ENCODE data around the gene MED12L.

MED12L gene

DNA sequence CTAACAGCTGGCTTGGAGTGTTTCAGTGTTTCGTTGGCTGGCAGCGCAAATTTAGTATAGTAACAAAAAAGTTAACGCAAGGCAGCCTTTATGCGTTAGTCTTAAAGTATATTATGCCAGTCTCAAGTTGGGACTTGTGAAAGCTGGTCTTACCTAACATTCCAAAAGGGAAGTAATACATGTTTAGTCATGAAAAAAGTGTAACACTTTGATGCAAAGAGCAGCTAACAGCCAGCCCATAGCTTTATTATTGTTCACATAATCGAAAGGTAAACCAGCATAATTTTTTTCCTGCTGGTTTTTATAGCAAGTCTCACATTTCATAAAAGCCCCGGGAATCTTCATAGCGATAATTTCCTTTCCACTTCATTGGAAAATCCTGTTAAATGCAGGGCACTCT lies 233.5 kb downstream of the MED12L start:
- ATAC-seq: no peak
- no peak for DNase-seq

DNA sequence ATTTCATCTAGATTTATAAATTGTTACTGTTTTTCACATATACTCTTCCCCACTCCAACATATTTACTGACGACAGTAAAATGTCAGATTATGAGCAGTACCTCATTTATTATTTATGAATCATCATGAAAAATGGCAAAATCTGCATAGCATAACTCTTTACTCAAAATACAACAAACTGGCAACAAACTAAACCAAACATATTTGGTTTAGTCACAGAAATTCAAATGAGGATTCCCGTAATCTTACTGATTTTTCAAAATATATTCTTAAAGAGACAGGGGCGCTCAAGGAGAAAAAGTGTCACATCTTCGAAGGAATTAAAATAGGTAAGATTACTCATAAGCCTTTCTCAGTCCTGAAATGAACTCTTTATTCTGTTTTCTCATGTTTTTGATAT lies 234.2 kb downstream of the MED12L start:
- ATAC-seq: no peak
- DNase-seq: no peak

DNA sequence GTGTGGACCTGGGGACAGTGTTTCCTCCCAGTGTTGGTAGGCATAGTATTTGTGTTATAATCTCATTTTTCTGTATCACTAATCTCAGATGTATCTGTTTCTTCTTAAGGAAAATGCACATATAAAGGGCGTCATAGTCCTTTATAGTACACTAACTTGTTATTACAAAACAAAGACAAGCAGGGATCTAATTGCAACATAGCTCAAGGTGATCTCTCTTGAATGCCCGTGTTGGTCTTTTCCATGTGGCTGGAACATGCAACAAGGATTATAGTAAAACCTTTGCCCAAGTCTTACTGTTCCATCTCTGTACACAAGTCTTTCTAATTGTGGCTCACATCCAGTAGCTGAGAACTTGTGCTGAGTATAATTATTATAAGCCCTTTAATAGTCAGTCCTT lies 234.7 kb downstream of the MED12L start:
- ATAC-seq: no peak
- no peak for DNase-seq

DNA sequence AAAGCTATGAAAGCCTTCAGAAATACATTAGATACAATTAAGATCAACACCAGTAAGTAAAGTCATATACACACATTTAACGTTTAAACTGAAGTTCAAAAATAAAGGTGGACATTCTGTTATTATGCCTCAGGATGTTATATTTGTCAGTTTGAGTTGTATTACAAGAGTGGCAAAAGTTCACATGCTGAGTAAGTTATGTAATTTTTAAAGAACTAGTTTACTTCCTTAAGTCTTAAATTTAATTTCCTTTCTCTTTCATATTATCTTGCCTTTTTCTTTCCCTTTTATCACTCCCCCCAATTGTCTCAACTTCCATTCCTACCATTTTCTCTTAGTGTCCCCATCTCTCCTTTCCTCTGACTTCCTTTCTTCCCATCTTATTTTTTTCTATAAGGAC lies 236.1 kb downstream of the MED12L start:
- ATAC-seq (no peak), DNase-seq (no peak)

DNA sequence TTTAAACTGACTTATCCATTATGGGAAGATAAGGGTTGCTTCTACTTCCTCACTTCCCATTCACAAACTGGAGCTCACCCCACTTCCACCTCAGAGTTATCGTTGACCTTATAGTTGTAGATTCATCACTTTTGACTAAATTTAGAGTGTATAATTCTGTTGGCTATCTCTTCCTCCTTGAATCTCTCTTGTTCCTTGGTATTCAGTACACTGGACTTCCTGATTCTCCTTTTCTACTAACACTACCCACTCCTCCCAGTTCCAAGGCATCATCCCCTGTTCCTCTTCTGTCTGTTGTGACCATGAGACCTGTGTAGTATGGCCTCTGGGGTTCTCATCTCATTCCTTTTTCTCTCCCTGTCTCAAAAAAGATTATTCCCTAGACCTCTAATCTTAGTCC lies 237.0 kb downstream of the MED12L start:
- DNase-seq: no peak
- ATAC-seq: no peak

DNA sequence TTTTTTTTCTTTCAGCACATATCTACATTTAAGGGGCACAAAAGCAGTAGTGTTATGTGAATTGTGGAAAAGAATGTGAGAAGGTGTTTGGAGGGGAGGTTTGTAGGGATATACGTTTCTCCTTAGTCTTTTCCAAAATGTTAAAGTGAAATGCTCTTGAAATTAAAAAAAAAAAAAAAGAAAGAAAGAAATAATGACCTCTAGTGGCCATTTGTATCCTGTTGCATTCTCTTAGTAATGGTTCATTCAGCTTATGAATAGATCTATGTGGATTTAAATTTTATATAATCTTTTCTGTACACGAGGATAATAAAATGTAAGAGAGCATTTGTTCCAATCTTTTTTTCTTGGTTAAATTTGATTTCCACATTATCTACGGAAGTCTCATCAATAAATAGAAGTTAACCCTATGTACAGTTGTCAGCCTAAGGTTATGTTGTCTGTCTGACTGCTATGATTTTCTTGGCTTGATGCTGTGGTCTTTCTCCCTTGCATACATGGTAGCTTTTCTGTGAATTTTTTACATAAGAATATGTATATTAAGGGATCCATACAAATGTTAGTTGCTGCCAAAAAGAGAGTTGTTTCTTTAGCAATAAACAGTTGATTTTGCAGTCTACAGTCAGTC lies 242.2 kb downstream of the MED12L start:
- ATAC-seq: no peak
- no peak for DNase-seq

DNA sequence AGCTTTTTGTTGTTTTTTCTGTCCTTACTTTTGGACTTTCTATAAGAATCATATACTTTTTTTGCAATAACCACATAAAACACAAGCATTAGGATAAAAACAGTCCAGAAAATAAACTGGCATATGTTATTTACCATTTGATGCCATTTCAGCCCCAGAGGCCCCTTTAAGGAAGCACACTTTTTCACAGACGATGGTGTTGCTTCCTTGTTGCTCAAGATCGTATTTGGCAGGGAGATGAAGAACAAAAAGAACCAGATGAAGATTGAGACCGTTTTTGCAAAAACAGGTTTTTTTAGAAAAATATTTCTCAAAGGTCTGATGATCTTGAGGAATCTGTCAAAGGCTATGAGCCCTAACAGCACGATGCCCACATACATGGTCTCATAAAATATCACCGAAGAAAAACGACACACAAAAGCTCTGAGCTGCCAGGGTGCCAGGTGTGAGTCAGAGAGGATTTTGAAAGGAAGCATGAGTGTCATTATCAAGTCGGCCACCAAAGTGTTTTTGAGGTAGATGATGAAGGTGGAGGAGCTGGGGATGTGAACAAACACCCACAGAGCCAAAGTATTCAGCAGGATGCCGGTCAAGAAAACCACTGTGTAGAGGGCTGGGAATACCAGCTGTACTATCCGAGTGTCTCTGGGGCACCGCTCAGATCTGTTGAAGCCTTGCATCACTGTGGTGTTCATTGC lies 243.0 kb downstream of the MED12L start:
- ATAC-seq: peak; percentile 81

DNA sequence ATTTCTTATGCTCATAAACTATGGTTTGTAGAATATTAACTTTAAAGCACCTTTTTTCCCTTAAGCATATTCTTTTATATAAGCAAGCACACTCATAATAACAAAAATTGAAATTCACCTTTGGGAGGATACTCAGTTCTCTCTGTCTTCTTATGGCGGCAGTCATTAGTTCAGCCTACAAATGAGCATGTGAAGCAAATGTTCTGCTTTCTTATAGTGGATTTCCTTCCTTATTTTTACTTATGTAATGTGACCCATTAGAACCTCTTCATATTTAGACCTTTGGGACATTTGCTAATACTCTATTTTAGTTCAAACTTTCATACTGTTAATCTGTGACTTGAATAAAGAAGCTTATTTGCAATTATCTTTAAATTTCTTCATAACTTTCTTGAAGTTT lies 243.9 kb downstream of the MED12L start, which contains the start of gene P2RY13:
TSS of gene P2RY13 (minus strand) at position 187 of the 400 bp plus-strand sequence. CDS start at position 166, 21 bp downstream.
- DNase-seq (no peak), ATAC-seq (no peak)

More for the DNA sequence above, 243.0 kb downstream of the MED12L start:
- peak; percentile 16 for DNase-seq

DNA sequence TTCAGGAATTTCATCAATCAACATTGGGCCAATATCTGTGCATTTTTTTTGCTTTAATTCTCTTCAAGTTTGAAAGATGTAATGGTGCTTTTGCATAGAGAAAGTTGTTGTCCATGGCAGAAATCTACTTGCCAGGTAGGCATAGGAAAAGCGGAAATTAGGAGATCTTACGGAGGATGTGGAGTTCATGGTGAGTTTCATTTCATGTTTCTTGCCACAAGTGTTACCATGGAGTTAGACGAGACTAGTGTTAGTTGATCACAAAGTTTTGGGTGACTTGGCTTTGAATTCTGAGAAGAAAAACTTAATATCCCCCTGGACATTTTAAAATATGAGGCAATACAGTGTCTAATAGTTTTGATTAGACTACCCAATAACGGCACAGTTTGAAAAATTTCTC lies 244.9 kb downstream of the MED12L start:
- DNase-seq: no peak
- no peak for ATAC-seq

DNA sequence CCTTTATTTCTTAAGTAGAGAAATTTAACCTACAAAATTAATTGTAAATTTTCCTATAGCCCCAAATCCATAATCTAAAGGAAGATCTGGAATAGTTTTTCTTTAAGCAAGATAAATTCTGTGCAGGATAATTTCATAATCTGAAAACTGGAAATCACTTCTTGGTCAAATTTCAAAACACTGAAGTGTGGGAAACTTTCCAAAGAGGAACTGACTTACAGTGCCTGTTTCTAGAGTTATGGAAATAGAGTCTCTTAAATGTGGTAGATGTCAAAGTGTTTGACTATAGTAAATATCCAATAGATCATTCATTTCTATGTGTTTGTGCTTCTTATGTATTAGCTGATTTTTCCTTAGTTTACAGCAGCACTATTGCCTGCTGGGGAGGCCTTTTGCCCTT lies 245.4 kb downstream of the MED12L start:
- DNase-seq (no peak), ATAC-seq (no peak)

DNA sequence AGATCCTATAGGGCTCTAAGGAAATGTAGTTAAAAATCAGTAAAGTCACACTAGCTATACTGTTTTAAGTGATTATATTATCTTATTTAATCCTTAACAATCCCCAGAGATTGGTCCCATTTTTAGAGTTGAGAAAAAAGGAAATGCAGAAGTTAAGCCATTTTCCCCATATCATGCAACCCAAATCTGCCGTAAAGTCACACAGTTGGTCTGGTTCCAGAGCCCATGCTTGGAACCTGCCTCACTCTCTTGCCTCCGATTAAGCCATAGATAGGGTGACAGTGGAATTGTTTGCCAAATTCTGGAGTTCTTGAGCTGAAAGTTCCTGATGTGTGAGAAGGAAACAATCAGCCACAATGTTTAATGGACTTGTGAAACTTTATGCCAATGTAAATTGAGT lies 246.2 kb downstream of the MED12L start:
- DNase-seq (no peak), ATAC-seq (no peak)

DNA sequence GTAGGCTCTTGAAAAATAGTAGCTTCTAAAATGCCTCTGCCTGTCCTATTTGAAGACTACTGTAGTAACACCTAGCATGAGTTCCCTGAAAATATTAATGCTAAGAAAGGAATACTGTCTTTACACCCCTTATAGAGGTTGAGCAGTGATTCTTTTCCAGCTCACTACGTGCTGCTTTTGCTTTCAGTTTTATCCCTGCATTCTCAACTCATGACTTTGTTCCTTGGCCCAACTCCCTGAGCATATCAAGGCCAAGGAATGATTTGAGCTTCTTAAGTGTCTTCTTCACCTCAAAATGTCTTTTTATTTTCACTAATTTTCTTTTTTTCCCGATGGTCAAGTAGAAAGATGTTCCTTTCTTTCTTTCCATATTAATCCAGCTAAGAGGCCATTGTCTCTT lies 260.4 kb downstream of the MED12L start:
- DNase-seq: no peak

DNA sequence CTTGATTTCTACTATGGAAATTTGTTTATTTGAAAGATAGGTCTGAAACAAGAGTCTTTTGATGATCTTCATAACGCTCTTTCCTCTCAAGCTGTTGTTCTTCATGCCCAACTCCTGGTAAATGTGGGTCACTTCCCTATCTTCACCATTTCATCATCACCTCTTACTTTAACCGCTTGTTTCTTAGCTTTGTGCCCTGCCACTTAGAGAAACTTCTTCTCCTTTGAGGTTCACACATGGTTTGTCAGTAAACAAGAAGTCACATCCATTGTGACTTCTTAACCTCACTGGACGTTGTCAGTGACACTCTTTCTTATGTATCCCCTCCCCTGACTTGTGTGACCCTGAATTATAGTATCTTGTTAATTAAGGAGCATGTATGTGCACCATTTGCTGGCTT lies 260.8 kb downstream of the MED12L start:
- DNase-seq (no peak), ATAC-seq (no peak)

More for the DNA sequence above, 260.4 kb downstream of the MED12L start:
- no peak for ATAC-seq

DNA sequence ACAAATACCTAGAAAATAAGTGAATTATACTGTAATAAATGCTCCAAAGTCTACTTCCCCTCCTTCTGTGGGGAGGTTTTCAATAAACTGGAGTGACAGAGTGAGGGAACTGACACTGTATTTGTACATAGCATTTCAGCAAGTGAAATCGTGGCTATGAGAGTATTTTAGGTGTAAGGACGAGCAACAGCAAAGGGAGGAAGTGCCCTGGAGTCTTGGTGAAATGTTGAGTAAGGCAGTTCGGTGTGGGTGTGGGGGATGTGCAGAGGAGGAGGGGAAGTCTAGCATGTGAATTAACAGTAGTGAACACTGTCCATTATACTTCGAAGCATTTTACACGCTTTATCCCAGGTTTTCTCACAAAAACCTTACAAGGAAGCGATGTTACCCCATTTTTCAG lies 262.0 kb downstream of the MED12L start:
- no peak for ATAC-seq
- no peak for DNase-seq

DNA sequence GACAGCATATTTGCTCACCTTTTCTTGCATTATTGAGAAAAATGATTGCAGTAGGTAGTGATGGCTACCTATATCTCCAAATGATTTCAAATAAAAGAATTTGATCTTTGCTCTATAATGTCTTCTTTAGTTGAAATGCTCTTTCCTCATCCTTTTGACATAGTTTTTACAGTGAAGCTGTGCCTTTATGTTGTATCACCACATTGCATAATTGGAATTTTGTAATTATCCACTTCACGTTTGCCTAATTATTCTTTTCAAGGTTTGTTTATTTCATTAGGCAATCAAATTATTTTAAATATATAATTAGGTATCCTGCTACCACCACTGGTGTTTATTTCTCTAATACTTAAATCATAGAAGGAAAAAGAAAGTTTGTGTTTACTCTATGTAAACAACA lies 265.2 kb downstream of the MED12L start:
- ATAC-seq (no peak), DNase-seq (no peak)

DNA sequence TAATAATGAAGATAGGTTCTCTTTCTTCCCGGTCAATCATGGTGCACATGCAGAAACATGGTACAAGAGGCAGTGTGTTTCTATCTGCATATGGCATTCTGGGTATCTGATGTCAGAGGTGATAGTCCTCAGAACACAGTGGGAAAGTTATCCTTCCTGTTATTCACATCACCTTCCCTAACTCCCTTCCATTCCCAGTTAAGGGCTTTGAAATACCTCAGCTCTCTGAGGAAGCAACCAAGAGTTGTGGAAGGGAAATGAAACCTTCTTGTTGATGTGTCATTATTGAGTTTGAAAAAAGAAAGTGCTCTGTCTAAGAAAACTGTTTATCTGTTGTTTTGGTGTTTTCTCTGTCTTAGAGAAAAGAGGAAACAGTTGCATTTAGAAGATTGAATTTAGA lies 265.8 kb downstream of the MED12L start:
- DNase-seq (no peak), ATAC-seq (no peak)

DNA sequence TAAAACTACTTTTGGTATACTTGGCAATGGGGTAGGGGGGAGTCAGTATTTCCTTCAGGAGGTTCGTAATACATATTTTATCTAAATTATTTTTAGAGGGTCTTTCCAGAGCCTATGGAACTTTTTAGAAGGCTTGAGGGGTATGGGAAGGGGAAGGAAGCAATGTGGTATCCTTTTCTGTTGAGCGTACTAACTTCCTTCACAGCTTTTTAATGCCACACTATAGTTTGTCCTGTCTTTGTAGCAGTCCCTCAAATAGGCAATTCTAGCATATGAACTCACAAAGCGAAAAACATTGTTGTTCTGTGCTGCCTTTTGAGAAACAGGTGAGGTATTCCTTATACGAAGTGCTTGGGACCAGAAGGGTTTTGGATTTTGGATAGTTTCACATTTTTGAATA lies 266.2 kb downstream of the MED12L start:
- DNase-seq: no peak
- no peak for ATAC-seq

DNA sequence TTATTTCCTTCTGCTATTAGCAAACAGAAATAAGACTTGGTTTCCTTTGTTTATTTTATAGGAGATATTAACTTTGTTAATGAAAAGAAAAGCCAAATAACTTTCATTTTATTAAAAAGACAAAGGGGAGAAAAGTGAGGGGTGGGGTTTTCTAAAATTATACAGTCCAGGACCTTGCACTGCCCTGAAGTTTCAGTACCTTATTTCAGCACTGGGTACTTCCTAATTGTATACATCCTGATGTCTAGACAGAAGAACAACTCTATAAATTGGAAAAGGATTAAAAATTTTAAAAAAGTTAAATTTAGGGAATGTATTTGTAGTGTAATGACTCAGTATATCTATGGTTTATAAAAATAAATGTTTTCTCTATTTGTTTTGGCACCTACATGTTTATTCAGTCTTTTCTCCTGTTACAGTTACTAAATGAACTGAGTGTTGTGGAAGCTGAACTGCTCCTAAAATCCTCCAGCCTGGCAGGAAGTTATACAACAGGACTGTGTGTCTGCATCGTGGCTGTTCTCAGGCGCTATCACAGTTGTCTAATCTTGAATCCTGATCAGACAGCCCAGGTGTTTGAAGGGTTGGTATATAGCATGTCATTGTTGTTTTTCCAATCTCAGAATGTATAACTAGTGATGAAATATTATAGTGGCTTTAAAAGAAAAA lies 271.5 kb downstream of the MED12L start:
- no peak for DNase-seq
- ATAC-seq: no peak

DNA sequence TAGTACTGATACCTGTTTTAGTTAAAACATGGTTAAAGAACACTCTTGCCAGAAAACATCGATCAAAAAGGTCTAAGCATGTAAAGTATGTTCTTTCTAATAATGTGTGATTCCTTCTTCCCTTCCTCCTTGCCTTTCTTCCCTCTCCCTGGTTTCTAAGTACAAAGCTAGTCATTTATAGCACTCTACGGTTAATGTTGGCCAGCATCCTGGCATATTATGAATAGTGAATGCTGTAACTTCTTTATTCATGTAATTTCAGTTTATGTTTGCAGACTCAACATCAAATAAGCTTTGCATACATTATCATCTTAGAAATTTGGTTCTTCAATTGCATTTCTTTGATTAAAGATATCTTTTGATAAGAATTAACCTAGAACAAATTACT lies 272.0 kb downstream of the MED12L start:
- no peak for DNase-seq
- ATAC-seq: no peak

DNA sequence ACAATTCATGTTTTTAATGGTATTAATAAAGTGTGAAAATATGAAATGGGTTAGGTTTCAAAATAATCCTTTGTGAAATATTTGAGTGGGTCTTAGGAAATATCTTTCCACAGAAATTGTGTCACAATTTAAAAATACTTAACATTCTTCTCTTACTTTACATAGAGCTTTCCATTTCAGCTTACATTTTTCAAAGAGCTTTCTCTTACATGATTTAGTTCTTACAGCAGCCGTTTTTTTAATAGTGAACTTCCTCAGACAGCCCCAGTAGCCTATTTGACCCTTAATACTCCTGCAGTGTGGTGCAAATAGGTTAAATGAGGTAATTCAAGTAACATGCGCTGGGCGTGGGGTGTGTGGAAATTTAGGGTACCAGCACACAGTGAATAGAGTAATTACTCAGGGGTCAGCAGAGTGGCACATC lies 277.3 kb downstream of the MED12L start:
- DNase-seq (no peak), ATAC-seq (no peak)

DNA sequence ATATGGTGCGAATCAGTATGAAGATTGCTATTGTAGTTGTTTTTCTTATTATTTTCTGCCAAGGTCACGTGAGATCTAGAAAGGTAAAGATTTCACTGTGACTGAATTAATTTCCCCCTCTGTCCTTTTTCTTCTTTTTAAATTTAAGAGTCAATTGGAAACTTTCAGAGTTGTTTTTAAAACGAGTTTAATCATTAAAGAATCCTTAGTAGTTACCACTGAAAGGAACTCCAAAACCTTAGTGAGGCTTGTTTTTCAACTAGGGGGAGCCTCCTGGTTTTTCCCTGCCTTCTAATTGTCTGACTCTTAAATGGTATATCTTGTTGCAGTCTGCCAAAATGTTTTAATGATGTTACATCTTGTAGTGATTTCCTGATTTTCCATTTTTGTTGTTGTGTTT lies 281.5 kb downstream of the MED12L start:
- ATAC-seq: no peak
- no peak for DNase-seq

DNA sequence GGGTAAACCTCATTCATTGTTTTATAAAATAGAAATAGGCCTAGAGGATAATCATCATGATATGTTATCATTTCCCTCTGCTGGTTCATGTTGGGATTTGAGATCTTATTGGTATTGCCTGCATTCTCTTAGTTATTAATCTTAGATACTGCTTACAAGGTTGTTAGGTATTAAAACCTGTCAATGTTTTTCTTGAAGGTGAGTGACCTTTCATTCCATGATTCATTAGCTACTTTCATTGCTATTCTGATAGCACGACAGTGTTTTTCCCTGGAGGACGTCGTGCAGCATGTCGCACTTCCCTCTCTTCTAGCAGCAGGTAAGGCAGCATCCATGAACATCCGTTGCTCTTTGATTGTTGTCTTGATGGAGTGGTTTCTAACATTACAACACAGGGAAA lies 282.0 kb downstream of the MED12L start:
- DNase-seq (no peak), ATAC-seq (no peak)

DNA sequence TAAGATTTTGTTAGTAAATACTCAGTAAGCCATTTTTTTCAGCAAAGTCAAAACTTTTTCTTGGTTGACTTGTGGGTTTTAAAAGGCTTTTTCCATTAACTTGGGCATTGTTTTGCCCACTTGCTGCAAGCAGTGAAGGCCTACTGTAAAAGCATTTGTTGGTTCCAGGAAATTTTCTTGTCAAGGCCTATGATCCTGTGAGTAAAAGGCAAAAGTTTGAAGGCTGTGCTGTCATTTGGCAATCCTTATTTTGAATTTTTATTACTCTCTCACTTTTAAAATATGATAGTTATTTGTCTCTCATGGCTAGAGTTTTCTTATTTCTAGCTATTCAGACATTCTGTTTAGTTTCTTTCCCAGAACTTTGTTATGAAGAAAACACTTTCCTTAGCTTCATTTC lies 286.1 kb downstream of the MED12L start:
- ATAC-seq (no peak), DNase-seq (no peak)
